ENCODE data around the gene RAP1GAP2. TPM values are rescaled to one million over a fixed set of nuclear protein-coding genes. Genes with fewer than 3 reads are reported as not detected.

The RAP1GAP2 gene
- polyA plus RNA-seq, 1 donor: 23.1 TPM

DNA sequence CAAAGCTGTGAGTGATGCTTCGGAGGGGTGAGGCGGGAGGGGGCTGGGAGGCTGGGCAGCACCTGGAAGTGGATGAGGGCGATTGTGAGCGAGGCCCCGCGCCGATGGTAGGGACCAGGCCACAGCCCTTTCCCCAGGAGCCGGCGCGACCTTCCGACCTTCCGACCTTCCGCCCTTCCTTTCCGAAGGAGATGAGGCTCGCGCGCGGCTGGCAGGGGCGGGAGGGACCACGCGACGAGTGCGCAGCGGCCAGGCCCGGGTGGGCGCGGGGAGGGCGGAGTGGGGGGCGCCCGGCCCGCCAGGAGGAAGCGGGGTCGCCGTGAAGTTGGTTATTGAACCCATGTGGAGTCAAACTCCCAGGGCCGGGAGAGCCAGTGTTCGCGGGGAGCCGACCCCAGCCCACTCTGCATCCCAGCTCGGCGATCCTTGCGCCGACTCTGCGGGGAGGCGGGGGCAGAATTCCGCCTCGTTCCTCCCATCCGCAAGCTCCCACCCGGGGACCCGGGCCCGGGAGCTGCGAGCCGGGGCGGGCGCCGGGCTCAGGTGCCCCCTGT is 56.6 kb downstream of the RAP1GAP2 start:
- DNase-seq: no peak

DNA sequence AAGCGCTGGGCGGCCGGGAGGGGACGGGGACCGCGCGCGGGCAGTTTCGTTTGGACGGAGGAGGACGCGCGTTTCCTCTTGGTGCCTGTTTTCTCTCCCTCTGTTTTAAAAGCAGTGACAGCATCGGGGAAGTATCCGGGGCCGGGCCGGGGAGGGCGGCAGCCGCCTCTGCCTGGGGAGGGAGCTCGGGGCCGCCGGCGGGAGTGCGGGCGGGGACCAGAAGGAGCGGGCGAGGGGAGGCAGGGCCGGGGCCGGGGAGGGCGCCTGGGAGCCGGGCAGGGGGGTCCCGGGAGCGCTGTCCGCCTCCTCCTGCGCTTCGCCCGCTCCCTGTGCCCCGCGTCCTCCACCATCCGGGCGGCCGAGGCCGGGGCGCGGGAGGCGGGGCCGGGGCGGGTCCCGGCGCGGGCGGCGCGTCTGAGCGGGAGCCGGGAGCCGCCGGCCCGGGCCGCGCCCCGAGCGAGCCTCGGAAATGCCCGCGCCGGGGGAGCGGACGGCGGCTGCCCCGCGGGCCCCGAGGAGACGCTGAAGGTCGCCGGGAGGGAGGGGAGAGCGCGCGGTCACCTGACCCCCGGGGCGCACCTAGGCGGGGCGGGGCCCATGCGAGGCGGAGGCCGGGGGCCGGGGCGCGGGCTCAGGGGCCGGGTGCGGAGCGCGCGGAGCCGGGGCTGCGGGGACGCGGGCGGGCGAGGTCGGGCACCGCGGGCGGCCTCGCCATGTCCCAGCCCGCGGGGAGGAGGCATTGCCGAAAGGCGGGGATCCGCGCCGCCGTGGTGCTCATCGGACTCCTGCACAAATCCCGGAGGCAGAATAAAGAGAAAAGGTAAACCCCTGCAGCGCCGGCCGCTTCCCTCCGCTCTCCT is 57.3 kb downstream of the RAP1GAP2 start:
- no peak for DNase-seq

DNA sequence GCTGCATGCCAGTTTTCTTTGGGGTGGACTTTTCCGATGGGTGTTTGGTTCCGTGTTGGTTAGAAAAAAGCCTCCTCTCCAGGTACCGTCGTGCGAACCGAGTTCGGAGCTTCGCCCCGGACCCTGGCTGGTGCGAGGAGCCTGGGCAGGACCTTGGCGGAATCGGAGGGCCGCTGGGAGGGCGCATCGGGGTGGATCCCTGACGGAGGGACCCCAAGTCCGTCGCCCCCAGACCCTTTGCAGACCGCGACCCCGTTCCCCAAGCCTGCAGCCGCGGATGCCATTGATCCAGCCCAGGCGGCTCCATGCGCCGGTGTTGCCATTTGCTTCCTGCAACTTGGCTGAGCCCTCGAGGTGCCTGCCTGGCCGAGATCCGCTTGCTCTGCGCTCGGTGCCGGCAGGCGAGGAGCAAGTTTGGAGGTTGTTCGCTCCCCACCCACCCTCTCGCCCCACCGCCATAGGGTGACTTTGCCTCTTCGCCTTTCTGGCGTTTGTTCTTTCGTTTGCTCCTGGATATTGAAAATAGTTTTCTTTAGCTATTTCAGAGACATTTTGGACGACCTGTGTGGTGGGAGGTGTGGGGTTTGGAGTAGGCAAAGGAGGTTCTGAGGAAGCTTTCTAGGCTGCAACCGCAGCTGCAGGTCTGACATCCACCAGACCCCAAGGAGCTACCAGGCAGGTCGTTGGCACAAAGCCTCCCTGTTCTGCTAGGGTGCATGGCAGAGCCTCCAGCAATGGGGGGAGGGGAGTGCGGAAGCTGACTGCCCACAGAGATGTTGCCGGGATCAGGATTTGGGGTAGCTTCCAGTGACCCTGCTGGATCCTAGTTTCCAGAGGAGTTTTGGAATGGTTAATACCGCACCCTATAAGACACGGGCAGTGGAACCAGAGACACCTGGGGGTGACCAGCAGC is 58.2 kb downstream of the RAP1GAP2 start:
- no peak for DNase-seq

DNA sequence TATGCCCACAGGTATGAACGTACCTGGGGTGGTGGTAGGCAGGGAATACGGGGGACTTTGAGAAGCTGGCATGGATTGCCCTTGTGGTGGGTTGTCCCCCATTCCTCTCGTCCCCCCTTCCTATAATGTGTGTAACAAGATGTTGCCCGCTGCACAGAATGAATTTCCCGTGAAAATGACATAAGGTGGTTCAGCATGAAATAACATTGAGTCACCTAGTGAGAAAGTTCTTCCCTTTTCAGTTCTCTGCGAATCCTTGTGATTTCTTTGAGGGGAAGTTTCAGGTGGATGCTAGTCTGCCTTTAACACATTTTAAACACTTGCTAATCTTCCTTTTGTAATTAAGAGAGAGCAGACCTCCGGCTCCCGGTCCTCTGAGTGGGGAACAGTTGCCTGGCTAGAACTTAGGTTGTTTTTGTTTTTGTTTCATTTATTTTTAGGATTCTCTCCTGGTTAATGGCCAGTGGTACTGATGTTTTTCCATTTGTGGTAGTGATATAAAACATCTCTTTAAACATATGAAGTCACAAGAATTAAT is 58.9 kb downstream of the RAP1GAP2 start:
- no peak for DNase-seq

DNA sequence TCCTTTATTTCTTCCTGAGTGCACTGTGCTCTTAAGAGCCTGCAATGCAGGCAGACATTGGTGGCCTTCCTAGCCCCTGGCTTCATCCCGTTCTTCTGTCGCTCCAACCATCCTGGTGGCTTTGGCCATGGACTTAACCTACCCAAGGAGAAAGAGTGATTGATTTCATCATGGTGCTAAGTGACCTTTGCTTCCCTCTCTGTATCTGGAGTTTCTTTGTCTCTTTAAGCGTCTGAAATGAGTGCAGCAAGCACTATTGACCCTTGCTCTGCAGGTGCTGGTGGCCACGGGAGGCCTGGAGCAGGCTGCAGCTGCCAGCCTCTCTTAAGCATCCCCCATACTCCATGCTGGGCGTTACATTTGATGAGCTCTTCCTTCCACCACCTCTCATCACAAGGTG is 60.5 kb downstream of the RAP1GAP2 start:
- no peak for DNase-seq

DNA sequence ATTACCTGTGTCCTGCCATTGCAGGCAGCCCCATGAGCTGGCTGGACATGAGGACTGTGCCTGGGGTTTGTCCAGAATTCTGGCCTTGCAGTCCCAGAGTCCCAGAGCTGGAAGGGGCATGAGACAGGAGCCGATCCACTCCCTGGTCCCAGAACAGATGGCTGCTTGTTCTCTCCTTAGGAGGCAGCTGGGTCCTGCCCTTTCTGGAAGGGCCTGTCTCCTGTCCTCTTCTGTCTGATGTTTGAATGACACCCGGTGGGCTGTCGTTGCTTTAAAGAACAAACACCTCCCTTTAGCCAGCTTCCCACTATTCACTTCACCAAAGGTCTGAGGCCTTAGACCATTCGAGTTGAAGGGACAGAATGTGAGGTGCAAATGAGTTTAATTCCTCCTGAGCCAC is 63.8 kb downstream of the RAP1GAP2 start:
- no peak for DNase-seq

DNA sequence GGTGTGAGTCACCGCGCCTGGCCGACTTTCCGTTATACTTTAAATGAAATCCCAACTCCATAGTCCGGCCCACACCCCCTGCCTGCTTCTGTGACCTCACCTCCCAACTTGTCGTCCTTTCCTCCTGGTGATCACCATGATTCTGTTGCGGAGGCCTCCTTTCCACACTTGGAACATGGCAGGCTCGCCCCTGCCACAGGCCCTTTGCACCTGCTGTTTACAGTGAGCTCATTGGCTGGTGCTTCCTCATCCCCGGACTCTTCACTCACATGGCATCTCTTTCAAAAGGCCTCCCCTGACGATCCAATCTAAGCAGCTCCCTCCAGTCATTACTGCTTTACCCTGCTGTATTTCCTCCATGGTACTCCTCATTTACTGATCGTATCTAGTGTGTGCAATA is 64.6 kb downstream of the RAP1GAP2 start:
- DNase-seq: no peak

DNA sequence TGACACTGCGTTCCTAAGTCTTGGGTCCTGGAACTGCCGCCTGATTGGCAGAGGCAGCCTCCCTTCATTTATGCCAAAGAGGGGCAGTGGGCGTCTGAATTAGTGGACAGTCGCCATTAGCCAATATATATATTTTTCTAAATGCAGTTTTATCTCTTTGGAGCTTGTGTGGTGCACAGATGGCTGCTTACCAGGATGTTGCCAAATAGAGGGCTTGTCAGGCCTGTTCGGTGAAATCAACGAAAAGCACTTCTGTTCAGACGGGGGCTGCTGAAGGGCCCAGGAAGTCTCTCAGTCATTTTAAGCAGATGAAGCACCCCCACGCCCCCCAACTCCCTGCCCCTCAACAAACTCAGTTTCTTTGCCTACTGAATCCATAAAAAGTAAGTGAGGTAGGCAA is 66.0 kb downstream of the RAP1GAP2 start:
- no peak for DNase-seq

DNA sequence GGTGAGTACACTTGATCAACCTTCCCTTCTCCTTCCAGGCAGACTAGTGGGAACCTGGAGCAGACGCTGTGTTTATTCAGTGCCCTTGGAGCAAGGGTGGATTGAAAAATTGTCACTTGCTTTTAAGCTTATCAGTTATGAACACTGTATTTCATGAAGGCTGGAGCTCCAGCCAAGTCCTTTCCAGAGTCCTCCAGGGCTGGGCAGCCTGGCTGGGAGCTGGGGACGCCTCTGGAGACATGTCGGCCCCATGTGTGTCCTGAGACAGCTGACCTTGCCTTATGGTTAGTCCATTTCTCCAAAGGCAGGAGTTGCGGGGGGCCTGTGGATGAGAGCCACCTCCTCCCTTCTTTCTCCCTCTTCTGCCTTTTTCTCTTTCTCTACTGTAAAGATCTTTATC is 67.0 kb downstream of the RAP1GAP2 start:
- no peak for DNase-seq

DNA sequence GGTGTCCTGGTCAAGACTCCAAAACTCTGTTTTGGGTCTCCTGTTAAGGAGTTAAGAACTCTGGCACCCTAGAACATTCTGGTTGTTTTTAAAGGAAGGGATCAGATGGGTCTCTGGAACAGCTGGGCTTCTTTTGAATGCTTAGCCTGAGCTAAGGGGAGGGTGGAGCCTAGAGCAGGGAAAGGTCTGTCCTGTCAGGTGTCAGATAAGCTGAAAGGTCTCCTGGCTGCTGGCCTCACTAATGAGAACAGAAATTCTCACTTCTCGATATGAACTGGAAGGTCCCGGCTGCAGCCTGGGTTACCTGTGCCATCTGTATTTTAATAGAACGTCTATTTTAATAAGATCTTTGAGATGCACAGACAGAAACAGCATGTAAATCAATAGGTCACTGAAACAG is 69.0 kb downstream of the RAP1GAP2 start:
- DNase-seq: no peak

DNA sequence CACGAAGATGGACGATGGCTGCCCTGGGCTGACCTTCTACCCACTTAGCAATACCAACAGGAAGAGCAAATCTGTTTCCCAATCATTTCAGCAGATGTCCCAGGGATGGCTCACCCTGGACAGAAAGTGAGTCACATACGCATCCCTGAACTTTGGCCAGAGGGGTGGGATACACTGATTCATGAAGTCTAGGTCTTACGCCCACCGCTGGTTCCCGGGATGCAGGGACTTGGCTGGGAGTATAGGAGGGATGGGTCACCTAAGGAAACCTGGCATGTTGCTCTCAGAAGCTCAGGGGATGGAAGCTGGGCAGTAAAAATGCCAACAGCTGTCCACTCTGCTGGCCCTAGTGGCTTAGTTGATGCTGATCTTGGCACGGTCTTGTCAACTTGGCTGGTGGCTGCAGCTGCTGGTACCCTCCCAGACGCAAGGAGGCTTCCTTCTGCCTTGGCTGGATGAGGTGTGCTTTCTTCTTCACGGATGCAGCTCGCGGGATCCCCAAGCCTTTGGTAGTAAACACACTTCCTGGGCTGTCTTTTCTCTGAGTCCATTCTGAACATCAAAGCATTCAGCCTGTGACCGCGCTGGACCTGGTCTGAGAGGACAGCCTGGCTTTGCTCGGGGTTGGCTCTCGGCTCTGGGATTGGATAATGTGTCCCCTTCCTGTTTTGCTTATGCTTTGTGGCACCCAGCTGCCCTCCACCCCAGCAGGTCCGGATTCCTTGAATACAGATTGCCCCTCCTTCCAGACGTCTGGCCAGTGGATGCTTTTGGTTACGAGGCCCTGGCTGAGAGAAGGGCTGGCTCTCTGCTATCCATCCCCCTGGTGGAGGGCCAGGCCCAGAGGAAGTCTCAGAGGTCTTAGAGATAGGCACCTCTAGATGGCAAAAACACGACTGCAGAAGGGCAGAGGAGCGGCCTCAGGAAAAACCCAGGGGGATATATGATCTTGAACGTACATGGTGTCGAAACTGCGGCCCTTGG is 71.5 kb downstream of the RAP1GAP2 start:
- DNase-seq: no peak

DNA sequence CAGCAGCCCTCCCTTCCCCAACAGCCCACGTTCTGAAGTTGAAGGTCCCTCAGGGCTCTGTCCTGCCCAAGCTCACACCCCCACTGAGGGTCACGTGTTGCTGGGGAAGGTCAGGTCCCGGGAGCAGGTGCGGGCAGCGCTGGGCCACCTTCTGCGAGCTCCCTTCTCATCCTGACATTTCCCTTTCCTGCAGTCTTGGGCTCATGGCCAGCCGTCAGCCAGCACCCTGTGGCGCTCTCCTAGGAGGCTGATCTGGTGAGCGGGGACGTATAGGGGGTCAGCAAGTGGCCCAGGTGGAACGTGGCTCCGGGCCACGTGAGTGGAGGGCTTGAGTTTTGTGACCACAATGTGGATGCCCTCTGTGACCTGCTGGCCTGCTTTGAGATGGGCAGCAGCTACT is 73.4 kb downstream of the RAP1GAP2 start:
- no peak for DNase-seq

DNA sequence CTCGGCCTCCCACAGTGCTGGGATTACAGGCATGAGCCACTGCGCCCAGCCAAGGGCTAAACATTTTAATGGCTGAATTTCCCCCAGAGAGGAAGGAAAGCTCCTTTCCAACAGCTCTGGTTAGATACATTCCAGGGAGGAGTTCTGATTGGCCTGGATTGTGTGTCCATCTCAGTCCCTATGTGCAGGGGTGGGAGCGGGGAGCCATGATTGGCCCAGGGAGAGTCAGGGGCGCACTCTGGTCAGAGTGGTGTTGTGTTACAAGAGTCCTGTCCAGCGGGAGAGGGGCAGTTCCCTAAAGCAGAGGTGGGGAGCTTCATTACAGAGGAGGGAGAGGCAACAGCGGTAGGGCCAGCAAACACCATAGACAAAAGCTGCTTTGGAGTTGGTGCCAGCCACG is 75.0 kb downstream of the RAP1GAP2 start:
- no peak for DNase-seq

DNA sequence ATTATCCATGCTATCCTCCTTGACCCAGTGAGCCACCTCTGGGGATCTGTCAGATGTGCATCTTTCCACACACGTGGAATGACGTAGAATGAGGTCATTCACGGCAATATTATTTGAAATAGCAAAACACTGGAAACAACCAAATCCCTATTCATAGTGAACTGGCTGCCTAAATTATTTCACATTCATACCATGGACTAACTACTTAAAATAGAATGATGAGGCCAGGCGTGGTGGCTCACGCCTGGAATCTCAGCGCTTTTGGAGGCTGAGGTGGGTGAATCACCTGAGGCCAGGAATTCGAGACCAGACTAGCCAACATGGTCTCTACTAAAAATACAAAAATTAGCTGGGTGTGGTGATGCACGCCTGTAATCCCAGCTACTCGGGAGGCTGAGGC is 75.5 kb downstream of the RAP1GAP2 start:
- no peak for DNase-seq

DNA sequence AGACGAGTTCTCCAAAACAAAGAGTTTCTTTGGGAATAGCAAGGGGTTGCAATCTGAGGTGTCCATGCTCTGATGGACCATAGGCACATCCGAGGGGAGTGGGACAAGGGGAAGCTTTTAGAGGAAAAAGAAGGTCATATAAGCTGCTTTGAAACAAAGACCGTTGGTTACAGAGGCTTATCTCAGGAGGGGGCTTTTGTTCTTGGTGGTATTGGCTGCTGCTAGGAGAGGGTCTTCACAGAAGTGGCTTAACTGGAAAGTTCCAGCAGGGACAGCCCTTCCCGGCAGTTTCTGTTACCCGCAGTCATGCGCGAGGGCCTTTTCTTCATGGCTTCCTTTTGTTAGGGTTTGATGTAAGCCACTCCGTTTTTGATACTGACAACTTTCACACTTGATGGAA is 76.0 kb downstream of the RAP1GAP2 start:
- no peak for DNase-seq

DNA sequence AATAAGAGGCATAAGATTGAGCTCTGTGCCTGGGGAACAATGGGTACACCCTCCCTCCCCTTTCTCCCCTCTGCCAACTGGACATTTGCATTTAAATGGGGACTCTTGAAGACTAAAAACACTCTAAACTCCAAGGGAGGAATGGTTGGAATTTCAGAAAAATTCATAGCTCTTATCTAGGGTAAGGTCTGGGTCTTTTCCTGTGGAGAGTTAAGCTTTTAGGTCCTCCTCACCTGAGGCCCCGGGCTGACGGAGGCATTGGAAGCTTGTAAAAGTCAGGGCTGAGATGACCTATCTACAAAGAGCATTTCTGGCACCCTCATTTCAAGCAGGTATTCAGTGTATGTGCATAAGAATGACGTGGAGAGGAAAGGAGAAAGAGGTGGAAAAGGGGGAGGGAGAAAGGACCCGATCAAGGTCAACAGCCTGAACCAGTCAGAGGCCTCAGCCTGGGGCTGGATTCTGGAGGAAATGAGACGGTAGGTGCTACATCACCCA is 78.0 kb downstream of the RAP1GAP2 start:
- DNase-seq: no peak

DNA sequence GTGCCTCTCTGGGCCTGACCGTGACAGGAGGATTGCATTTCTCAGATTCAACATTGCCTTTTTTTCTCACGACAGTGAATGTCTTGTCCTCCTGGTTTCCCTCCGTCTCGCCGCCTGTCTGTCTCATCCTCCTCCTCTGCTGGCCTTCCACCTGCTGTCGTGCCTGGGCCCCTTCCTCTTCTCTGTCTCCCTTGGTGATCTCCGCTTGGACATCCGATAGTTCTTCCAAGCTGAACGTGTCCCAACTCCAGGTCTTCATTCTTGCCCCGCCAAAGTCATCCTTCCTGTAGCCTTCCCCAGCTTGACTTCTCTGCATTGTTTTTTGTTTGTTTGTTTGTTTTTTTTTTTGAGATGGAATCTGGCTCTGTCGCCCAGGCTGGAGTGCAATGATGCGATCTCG is 79.4 kb downstream of the RAP1GAP2 start:
- no peak for DNase-seq

DNA sequence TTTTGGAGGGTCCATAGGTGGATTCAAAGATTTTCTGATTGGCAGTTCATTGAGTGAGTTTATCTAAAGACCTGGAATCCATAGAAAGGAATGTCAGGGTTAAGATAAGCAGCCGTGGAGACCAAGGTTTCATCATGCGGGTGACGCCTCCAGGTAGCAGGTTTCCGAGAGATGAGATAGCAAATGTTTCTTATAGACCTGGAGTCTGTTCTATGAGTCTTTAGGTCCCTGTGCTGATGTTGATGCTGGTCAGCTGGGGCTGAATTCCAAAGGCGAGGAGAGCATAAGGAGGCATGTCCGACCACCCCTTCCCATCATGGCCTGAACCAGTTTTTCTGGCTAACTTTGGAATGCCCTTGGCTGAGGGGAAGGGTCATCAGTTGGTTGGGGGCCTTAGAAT is 80.2 kb downstream of the RAP1GAP2 start:
- no peak for DNase-seq

DNA sequence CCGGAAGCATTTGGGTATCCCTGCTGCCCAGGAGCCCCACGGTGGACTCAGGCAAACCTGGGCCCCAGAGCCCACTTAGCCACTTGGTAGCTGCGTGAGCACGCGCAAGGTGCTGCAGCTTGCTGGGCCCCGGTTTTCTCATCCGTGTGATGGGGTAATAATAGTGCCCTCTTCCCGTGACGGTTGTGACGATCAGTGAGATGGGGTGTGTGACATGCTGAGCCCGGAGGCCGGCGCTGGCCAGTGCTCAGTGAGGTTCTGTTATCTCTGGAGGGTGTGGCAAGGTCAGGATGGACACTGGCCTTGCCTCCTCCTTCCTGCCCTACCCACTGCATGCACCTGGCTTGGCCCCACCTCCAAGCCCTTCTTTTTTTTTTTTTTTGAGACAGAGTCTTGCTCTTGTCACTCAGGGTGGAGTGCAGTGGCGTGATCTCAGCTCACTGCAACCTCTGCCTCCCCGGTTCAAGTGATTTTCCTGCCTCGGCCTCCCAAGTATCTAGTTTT is 82.6 kb downstream of the RAP1GAP2 start:
- no peak for DNase-seq

DNA sequence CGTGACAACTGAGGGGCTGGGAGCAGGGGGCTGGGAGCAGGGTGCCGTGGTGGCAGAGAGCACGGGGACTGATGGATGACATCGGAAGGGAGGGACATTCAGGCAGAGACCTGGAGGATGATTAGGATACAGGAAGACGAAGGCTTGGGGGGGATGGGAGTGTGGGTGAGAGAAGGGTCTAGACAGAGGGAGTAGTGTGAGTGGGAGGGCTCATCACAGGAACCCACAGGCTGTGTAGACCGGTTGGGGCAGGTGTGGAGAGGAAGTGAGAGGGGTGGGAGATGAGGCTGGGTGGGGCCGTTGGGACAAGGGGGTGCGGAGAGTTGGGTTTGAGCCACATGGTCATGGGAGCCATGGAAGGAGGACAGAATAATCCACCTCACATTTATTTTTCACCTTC is 83.8 kb downstream of the RAP1GAP2 start:
- DNase-seq: no peak

DNA sequence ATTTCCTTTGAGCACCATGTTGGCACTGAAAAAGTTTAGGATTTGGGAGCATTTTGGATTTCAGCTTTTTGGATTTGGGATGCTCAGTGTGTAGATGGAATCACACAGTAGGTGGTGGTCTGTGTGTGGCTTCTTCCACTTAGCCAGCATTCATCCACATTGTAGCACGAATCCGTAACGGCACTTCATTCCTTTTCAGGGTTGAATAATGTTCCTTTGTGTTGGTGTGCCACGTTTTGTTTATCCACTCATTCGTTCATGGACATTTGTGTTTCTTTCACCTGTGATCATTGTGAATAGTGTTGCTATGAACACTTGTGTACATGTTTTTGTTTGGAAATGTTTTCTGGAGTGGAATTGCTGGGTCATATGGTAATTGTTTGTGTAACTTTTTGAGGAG is 85.1 kb downstream of the RAP1GAP2 start:
- DNase-seq: no peak

Measured in left kidney (tissue), 2 donors.